ENCODE data around the gene GORAB.

Gene GORAB

DNA sequence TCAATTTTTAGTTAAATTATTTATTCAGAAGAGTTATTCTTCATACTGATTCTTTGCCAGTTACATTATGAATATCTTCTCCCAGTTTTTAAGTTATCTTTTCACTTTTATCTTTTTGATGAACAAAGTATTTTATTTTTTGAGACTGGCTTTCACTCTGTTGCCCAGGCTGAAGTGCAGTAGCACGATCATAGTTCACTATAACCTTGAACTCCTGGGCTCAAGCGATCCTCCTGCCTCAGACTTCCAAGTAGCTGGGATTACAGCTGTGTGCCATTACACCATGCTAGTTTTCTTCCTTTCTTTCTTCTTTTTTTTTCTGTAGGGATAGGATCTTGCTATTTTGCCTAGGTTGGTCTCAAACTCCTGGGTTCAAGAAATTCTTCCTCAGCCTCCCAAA, 3.5 kb downstream of the GORAB start:
- DNase-seq (ENCODE audit: low spot score) = no peak
- in situ Hi-C loops (cut with MboI; ENCODE audit: low pct_unique_long_range_greater_than_20kb, low sequenced_read_pairs, unreplicated experiment) = loop anchor here (25.0 kb wide), 1 partner anchor 623 kb away; no protein-coding TSS in a partner anchor
- TF ChIP-seq, protein P1, sequence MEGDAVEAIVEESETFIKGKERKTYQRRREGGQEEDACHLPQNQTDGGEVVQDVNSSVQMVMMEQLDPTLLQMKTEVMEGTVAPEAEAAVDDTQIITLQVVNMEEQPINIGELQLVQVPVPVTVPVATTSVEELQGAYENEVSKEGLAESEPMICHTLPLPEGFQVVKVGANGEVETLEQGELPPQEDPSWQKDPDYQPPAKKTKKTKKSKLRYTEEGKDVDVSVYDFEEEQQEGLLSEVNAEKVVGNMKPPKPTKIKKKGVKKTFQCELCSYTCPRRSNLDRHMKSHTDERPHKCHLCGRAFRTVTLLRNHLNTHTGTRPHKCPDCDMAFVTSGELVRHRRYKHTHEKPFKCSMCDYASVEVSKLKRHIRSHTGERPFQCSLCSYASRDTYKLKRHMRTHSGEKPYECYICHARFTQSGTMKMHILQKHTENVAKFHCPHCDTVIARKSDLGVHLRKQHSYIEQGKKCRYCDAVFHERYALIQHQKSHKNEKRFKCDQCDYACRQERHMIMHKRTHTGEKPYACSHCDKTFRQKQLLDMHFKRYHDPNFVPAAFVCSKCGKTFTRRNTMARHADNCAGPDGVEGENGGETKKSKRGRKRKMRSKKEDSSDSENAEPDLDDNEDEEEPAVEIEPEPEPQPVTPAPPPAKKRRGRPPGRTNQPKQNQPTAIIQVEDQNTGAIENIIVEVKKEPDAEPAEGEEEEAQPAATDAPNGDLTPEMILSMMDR (IDR thresholded peaks at IDR 0.05; ENCODE audit: extremely low read depth, insufficient read depth, missing control alignments) = no peak

DNA sequence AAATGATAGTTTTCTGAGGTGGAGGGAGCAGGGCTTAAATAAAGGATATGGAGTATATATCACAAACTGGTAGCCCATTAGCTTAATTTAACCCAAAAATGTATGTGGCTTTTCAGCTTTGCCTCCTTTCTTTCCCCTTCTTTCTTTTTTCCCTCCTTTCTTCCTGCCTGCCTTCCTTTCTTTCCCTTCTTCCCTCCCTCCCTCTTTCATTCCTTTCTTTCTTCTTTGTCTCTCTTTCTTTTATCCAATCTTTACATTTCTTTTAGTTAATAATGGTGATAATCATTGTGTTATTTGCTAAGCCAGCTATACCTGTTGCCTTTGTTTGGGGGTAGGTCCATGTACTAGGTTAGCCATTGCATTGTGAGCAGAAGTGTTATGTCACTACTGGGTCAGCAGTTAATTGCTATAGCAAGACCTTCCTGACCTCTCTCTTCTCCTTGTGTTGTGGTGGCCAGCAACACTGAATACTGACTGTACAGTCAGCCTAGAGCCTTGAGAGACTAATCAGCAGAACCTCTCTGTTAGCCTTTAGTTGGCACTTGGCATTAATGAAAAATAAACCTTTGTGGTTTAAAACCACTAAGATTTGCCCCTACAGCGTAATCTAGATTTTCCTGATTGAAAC, 5.1 kb downstream of the GORAB start:
- TF ChIP-seq, protein P1 (IDR thresholded peaks at IDR 0.05; ENCODE audit: extremely low read depth, insufficient read depth, missing control alignments) = no peak
- in situ Hi-C loops (cut with MboI; ENCODE audit: low pct_unique_long_range_greater_than_20kb, low sequenced_read_pairs, unreplicated experiment) = loop anchor here (25.0 kb wide), 1 partner anchor 625 kb away; no protein-coding TSS in a partner anchor
- no peak for DNase-seq (ENCODE audit: low spot score)

- in situ Hi-C loops (cut with MboI; ENCODE audit: low pct_unique_long_range_greater_than_20kb, low sequenced_read_pairs, unreplicated experiment) = loop anchor here (25.0 kb wide), 1 partner anchor 626 kb away; no protein-coding TSS in a partner anchor
- DNase-seq (ENCODE audit: low spot score) = no peak
- TF ChIP-seq, protein P1 (IDR thresholded peaks at IDR 0.05; ENCODE audit: extremely low read depth, insufficient read depth, missing control alignments) = no peak
Observed at GRCh38 chr1:170537798-170538503, 6.0 kb downstream of the GORAB start.

- in situ Hi-C loops (cut with MboI; ENCODE audit: low pct_unique_long_range_greater_than_20kb, low sequenced_read_pairs, unreplicated experiment) = loop anchor here (25.0 kb wide), 1 partner anchor 626 kb away; no protein-coding TSS in a partner anchor
- no peak for DNase-seq (ENCODE audit: low spot score)
- TF ChIP-seq, protein P1 (IDR thresholded peaks at IDR 0.05; ENCODE audit: extremely low read depth, insufficient read depth, missing control alignments) = no peak
Observed at GRCh38 chr1:170538687-170539086, 6.7 kb downstream of the GORAB start.

GRCh38 chr1:170539154-170539553, 7.2 kb downstream of the GORAB start:
- in situ Hi-C loops (cut with MboI; ENCODE audit: low pct_unique_long_range_greater_than_20kb, low sequenced_read_pairs, unreplicated experiment) = loop anchor here (25.0 kb wide), 1 partner anchor 627 kb away; no protein-coding TSS in a partner anchor
- TF ChIP-seq, protein P1 (IDR thresholded peaks at IDR 0.05; ENCODE audit: extremely low read depth, insufficient read depth, missing control alignments) = no peak
- DNase-seq (ENCODE audit: low spot score) = no peak

GRCh38 chr1:170544624-170545023, 12.7 kb downstream of the GORAB start:
- TF ChIP-seq, protein P1 (IDR thresholded peaks at IDR 0.05; ENCODE audit: extremely low read depth, insufficient read depth, missing control alignments) = no peak
- no peak for DNase-seq (ENCODE audit: low spot score)
- in situ Hi-C loops (cut with MboI; ENCODE audit: low pct_unique_long_range_greater_than_20kb, low sequenced_read_pairs, unreplicated experiment) = loop anchor here (25.0 kb wide), 1 partner anchor 632 kb away; no protein-coding TSS in a partner anchor

Data from GM13977 (cell line).